H9 (cell line): ENCODE results near the gene ZBTB38. TPM values are rescaled to one million over a fixed set of nuclear protein-coding genes. Genes with fewer than 3 reads are reported as not detected.

Experiments used
- DNase-seq: peaks from one replicate; pipeline ENCODE4 v3.0.0-alpha.2; 2017
- H2AFZ ChIP-seq: one replicate; pipeline ENCODE4 v1.6.1; 2013; ENCODE audit warnings: mild to moderate bottlenecking, low read length, control low read depth, moderate library complexity
- H2AK5ac ChIP-seq: 2 replicates; pipeline ENCODE4 v1.6.1; 2013; ENCODE audit warnings: low read length, control low read depth, mixed read lengths; ENCODE audit not compliant: insufficient read length
- H2BK120ac ChIP-seq: one replicate; pipeline ENCODE4 v1.6.1; 2013; ENCODE audit warnings: low read depth, mild to moderate bottlenecking, low read length, control low read depth, inconsistent platforms; ENCODE audit not compliant: poor library complexity, severe bottlenecking
- H2BK12ac ChIP-seq: 2 replicates; pipeline ENCODE4 v1.6.1; 2013; ENCODE audit warnings: low read length, control low read depth, mixed read lengths, low read depth; ENCODE audit not compliant: insufficient read length
- H2BK15ac ChIP-seq: 2 replicates; pipeline ENCODE4 v1.6.1; 2013; ENCODE audit warnings: low read depth, low read length, control low read depth
- H2BK20ac ChIP-seq: one replicate; pipeline ENCODE4 v1.6.1; 2013; ENCODE audit warnings: low read depth, mild to moderate bottlenecking, low read length, control low read depth, inconsistent platforms; ENCODE audit not compliant: poor library complexity, severe bottlenecking
- H2BK5ac ChIP-seq: 2 replicates; pipeline ENCODE4 v1.6.1; 2013; ENCODE audit warnings: low read length, control low read depth, mixed read lengths; ENCODE audit not compliant: insufficient read length
- H3K14ac ChIP-seq: 2 replicates; pipeline ENCODE4 v1.6.1; 2013; ENCODE audit warnings: low read length, control low read depth; ENCODE audit not compliant: insufficient read depth
- H3K18ac ChIP-seq: 2 replicates; pipeline ENCODE4 v1.6.1; 2013; ENCODE audit warnings: low read depth, mild to moderate bottlenecking, mixed read lengths, low read length, control low read depth; ENCODE audit not compliant: insufficient read length
- H3K23ac ChIP-seq: 2 replicates; pipeline ENCODE4 v1.6.1; 2013; ENCODE audit warnings: low read length, control low read depth, mixed read lengths, low read depth; ENCODE audit not compliant: insufficient read length
- H3K23me2 ChIP-seq: 2 replicates; pipeline ENCODE4 v1.6.1; 2013; ENCODE audit warnings: low read depth, mild to moderate bottlenecking, mixed read lengths, low read length, control low read depth; ENCODE audit not compliant: insufficient read length, poor library complexity, severe bottlenecking
- H3K27ac ChIP-seq: 2 replicates; pipeline ENCODE4 v1.5.1; 2013; ENCODE audit warnings: low read length, control low read depth, mixed read lengths, low read depth; ENCODE audit not compliant: insufficient read length
- H3K27me3 ChIP-seq: 2 replicates; pipeline ENCODE4 v1.6.1; 2013; ENCODE audit warnings: low read length, control low read depth, inconsistent platforms; ENCODE audit not compliant: insufficient read depth
- H3K4ac ChIP-seq: 2 replicates; pipeline ENCODE4 v1.6.1; 2013; ENCODE audit warnings: low read depth, mild to moderate bottlenecking, control low read depth, inconsistent platforms, low read length, moderate library complexity
- H3K4me1 ChIP-seq: 2 replicates; pipeline ENCODE4 v1.6.1; 2013; ENCODE audit warnings: low read length, control low read depth, inconsistent platforms; ENCODE audit not compliant: insufficient read depth
- H3K4me2 ChIP-seq: 2 replicates; pipeline ENCODE4 v1.6.1; 2013; ENCODE audit warnings: low read length, control low read depth, mixed read lengths; ENCODE audit not compliant: insufficient read length, insufficient read depth
- H3K56ac ChIP-seq: 2 replicates; pipeline ENCODE4 v1.6.1; 2013; ENCODE audit warnings: low read depth, mild to moderate bottlenecking, mixed read lengths, low read length, control low read depth; ENCODE audit not compliant: insufficient read length
- H3K79me1 ChIP-seq: 2 replicates; pipeline ENCODE4 v1.6.1; 2013; ENCODE audit warnings: low read depth, mild to moderate bottlenecking, moderate library complexity, low read length, control low read depth, inconsistent platforms; ENCODE audit not compliant: insufficient read depth, poor library complexity, severe bottlenecking
- H3K79me2 ChIP-seq: 2 replicates; pipeline ENCODE4 v1.6.1; 2013; ENCODE audit warnings: low read length, control low read depth, inconsistent platforms; ENCODE audit not compliant: insufficient read depth
- H3K9ac ChIP-seq: 2 replicates; pipeline ENCODE4 v1.6.1; 2013; ENCODE audit warnings: low read length, control low read depth, mixed read lengths; ENCODE audit not compliant: insufficient read length; ENCODE audit errors: extremely low read depth
- H3K9me3 ChIP-seq: one replicate; pipeline ENCODE4 v1.6.1; 2013; ENCODE audit warnings: low read depth, low read length, inconsistent platforms; ENCODE audit not compliant: control insufficient read depth
- H3T11ph ChIP-seq: one replicate; pipeline ENCODE4 v1.6.1; 2013; ENCODE audit warnings: mild to moderate bottlenecking, low read length, control low read depth, inconsistent platforms
- H4K20me1 ChIP-seq: one replicate; pipeline ENCODE4 v1.6.1; 2013; ENCODE audit not compliant: control insufficient read depth, insufficient read length, insufficient read depth
- H4K5ac ChIP-seq: 2 replicates; pipeline ENCODE4 v1.6.1; 2013; ENCODE audit warnings: low read depth, mild to moderate bottlenecking, mixed read lengths, low read length, control low read depth; ENCODE audit not compliant: insufficient read length
- H4K8ac ChIP-seq: replicated peaks from 2 replicates; pipeline ENCODE4 v1.6.1; 2013; ENCODE audit warnings: low read length, control low read depth, mixed read lengths, low read depth; ENCODE audit not compliant: insufficient read length
- H4K91ac ChIP-seq: 2 replicates; pipeline ENCODE4 v1.6.1; 2013; ENCODE audit warnings: low read depth, mild to moderate bottlenecking, moderate library complexity, mixed read lengths, low read length, control low read depth; ENCODE audit not compliant: insufficient read length
- H3K27ac Mint-ChIP-seq, 3 experiments: 2 replicates in 2 of 3; 3 replicates in 1 of 3; pipeline ENCODE4 v1.8.0; 2020 to 2021; ENCODE audit warnings: mixed read lengths in 3 of 3, mild to moderate bottlenecking in 1 of 3, moderate library complexity in 1 of 3
- H3K27me3 Mint-ChIP-seq: 2 replicates; pipeline ENCODE4 v1.8.0; 2021; ENCODE audit warnings: low read depth, mild to moderate bottlenecking, moderate library complexity, mixed read lengths
- H3K36me3 Mint-ChIP-seq, 3 experiments: 2 replicates in 2 of 3; 3 replicates in 1 of 3; pipeline ENCODE4 v1.8.0; 2020 to 2021; ENCODE audit warnings: low read depth in 3 of 3, mixed read lengths in 3 of 3; ENCODE audit not compliant: insufficient read depth in 1 of 3
- H3K4me1 Mint-ChIP-seq, 2 experiments: 2 replicates each; pipeline ENCODE4 v1.8.0; 2020; ENCODE audit warnings: mixed read lengths in 2 of 2
- H3K4me3 Mint-ChIP-seq, 2 experiments: 2 replicates in 1 of 2; 3 replicates in 1 of 2; pipeline ENCODE4 v1.8.0; 2020 to 2021; ENCODE audit warnings: mild to moderate bottlenecking in 2 of 2, mixed read lengths in 2 of 2, moderate library complexity in 1 of 2
- H3K9me3 Mint-ChIP-seq, 2 experiments: 2 replicates in 1 of 2; 3 replicates in 1 of 2; pipeline ENCODE4 v1.8.0; 2020; ENCODE audit warnings: mild to moderate bottlenecking in 2 of 2, mixed read lengths in 2 of 2, moderate library complexity in 1 of 2
- WGBS: extraction: QIAGEN DNeasy Blood & Tissue Kit; methylation state at CpG from one replicate; pipeline ENCODE4 v1.1.7; 2013; ENCODE audit warnings: missing lambda C conversion rate, low lambda C conversion rate, mixed read lengths; ENCODE audit not compliant: insufficient read length; ENCODE audit errors: extremely low coverage; 5-methylcytosine and 5-hydroxymethylcytosine counted together
- total RNA-seq: library from RNA; stranded (reverse); gene quantifications from 2 replicates; pipeline ENCODE4 v1.2.1, GENCODE V29; 2021
- TF ChIP-seq, protein P1 (sequence below): fragments of 200-600 bp; sonication (generic); conservative IDR thresholded peaks from 3 replicates; pipeline ENCODE4 v1.8.0; 2021; ENCODE audit warnings: antibody characterized with exemption, mild to moderate bottlenecking

ZBTB38 gene
- total RNA-seq, 1 experiment from 2014 or later, result 14.6 TPM

GRCh38 chr3:141389703-141390102 lies 21.4 kb downstream of the ZBTB38 start:
- Histone ChIP-seq H2AFZ (no peak overlapping the region), H4K8ac (no peak overlapping the region), H3K27me3 (no peaks in the 10 kb centered on the region; the same call in 1 of the 2 replicates), H4K91ac (no peak overlapping the region), H3K79me1 (no peaks in the 10 kb centered on the region), H2BK20ac (no peak overlapping the region), H3K4me1 (peaks cover 12% of the 10 kb centered on the region; the same call in 1 of the 2 replicates), H2AK5ac (no peak overlapping the region), H3K23ac (no peak overlapping the region), H4K20me1 (no peaks in the 10 kb centered on the region), H2BK120ac (no peak overlapping the region), H3K79me2 (no peaks in the 10 kb centered on the region), H2BK5ac (no peak overlapping the region), H3K9ac (no peak overlapping the region), H3K27ac (no peak overlapping the region), H3K4me2 (no peak overlapping the region), H3K14ac (no peak overlapping the region), H3K56ac (no peak overlapping the region), H3K4ac (no peak overlapping the region), H3K18ac (no peak overlapping the region), H3K9me3 (no peaks in the 10 kb centered on the region), H3K23me2 (no peaks in the 10 kb centered on the region), H3T11ph (no peak overlapping the region), H2BK15ac (no peak overlapping the region), H2BK12ac (no peak overlapping the region), H4K5ac (no peak overlapping the region)
- TF ChIP-seq, protein P1, sequence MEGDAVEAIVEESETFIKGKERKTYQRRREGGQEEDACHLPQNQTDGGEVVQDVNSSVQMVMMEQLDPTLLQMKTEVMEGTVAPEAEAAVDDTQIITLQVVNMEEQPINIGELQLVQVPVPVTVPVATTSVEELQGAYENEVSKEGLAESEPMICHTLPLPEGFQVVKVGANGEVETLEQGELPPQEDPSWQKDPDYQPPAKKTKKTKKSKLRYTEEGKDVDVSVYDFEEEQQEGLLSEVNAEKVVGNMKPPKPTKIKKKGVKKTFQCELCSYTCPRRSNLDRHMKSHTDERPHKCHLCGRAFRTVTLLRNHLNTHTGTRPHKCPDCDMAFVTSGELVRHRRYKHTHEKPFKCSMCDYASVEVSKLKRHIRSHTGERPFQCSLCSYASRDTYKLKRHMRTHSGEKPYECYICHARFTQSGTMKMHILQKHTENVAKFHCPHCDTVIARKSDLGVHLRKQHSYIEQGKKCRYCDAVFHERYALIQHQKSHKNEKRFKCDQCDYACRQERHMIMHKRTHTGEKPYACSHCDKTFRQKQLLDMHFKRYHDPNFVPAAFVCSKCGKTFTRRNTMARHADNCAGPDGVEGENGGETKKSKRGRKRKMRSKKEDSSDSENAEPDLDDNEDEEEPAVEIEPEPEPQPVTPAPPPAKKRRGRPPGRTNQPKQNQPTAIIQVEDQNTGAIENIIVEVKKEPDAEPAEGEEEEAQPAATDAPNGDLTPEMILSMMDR, result no peak
- no CpG with 5 or more reads among the region's 5 CpGs for WGBS
- Mint-ChIP-seq H3K9me3 (no peaks in the 10 kb centered on the region; a peak in 1 of 5 replicates), H3K36me3 (no peaks in the 10 kb centered on the region), H3K27ac (no peak overlapping the region), H3K27me3 (no peaks in the 10 kb centered on the region), H3K4me3 (no peak overlapping the region), H3K4me1 (peaks cover 52 to 71% of the 10 kb centered on the region in 2 experiments)
- no peak for DNase-seq
